ENCODE measurements around the gene THADA. TPM values are rescaled to one million over a fixed set of nuclear protein-coding genes. Genes with fewer than 3 reads are reported as not detected.

THADA gene
- total and polyA plus RNA-seq, 2 experiments from 2014 or later = 10.8 to 18.8 TPM

- Histone ChIP-seq H3K36me3 (replicated peaks; ENCODE audit: insufficient read depth, low read depth) (no peaks in the 10 kb centered on the region), H3K79me2 (no peaks in the 10 kb centered on the region), H3K4me3 (no peak overlapping the region), H3K4me1 (ENCODE audit: insufficient read depth) (peaks cover 13% of the 10 kb centered on the region), H2AFZ (no peak overlapping the region), H3K27me3 (no peaks in the 10 kb centered on the region), H3K9me2 (replicated peaks; ENCODE audit: insufficient read depth) (no peaks in the 10 kb centered on the region), H3K9me3 (ENCODE audit: low read depth) (no peaks in the 10 kb centered on the region), H3K4me2 (no peak overlapping the region), H3K27ac (no peak overlapping the region), H4K20me1 (ENCODE audit: insufficient read depth, poor library complexity, severe bottlenecking) (no peaks in the 10 kb centered on the region)
- no peak for TF ChIP-seq EZH2 (IDR thresholded peaks at IDR 0.05; ENCODE audit: borderline replicate concordance)
- TF ChIP-seq EZH2phosphoT487 (IDR thresholded peaks at IDR 0.05; ENCODE audit: low read depth, severe bottlenecking, unreplicated experiment) = no peak
- no peak for TF ChIP-seq CTCF (IDR thresholded peaks at IDR 0.05; ENCODE audit: poor library complexity)
- no peak for DNase-seq (ENCODE audit: low spot score)
- 78% methylated on average over 2 of the region's 2 CpGs for WGBS (ENCODE audit: low lambda C conversion rate, missing lambda C conversion rate)
These were observed 393.5 kb downstream of the THADA start for GRCh38 chr2:43202289-43202688.

GRCh38 chr2:43201497-43201896 is 394.3 kb downstream of the THADA start:
- TF ChIP-seq CTCF (IDR thresholded peaks at IDR 0.05; ENCODE audit: poor library complexity) (no peak), EZH2 (IDR thresholded peaks at IDR 0.05; ENCODE audit: borderline replicate concordance) (no peak), EZH2phosphoT487 (IDR thresholded peaks at IDR 0.05; ENCODE audit: low read depth, severe bottlenecking, unreplicated experiment) (no peak)
- H3K4me3 ChIP-seq = no peak overlapping the region
- H3K4me1 ChIP-seq (ENCODE audit: insufficient read depth) = peaks cover 17% of the 10 kb centered on the region
- no peak for DNase-seq (ENCODE audit: low spot score)
- no peaks in the 10 kb centered on the region for H3K27me3 ChIP-seq
- no peak overlapping the region for H2AFZ ChIP-seq
- WGBS (ENCODE audit: low lambda C conversion rate, missing lambda C conversion rate) = 81% methylated on average over 4 of the region's 4 CpGs
- no peaks in the 10 kb centered on the region for H3K79me2 ChIP-seq
- no peak overlapping the region for H3K4me2 ChIP-seq
- H3K9me2 ChIP-seq (replicated peaks; ENCODE audit: insufficient read depth) = no peaks in the 10 kb centered on the region
- no peaks in the 10 kb centered on the region for H3K36me3 ChIP-seq (replicated peaks; ENCODE audit: insufficient read depth, low read depth)
- no peak overlapping the region for H3K27ac ChIP-seq
- H4K20me1 ChIP-seq (ENCODE audit: insufficient read depth, poor library complexity, severe bottlenecking) = no peaks in the 10 kb centered on the region
- no peaks in the 10 kb centered on the region for H3K9me3 ChIP-seq (ENCODE audit: low read depth)

- Histone ChIP-seq H3K9me2 (replicated peaks; ENCODE audit: insufficient read depth) (no peaks in the 10 kb centered on the region), H3K9me3 (ENCODE audit: low read depth) (no peaks in the 10 kb centered on the region), H3K27me3 (no peaks in the 10 kb centered on the region), H3K27ac (peak overlapping the region; percentile 93), H3K4me2 (no peak overlapping the region), H4K20me1 (ENCODE audit: insufficient read depth, poor library complexity, severe bottlenecking) (no peaks in the 10 kb centered on the region), H3K79me2 (no peaks in the 10 kb centered on the region), H3K4me3 (no peak overlapping the region), H2AFZ (no peak overlapping the region), H3K36me3 (replicated peaks; ENCODE audit: insufficient read depth, low read depth) (no peaks in the 10 kb centered on the region), H3K4me1 (ENCODE audit: insufficient read depth) (peaks cover 17% of the 10 kb centered on the region)
- TF ChIP-seq EZH2 (IDR thresholded peaks at IDR 0.05; ENCODE audit: borderline replicate concordance) (no peak), EZH2phosphoT487 (IDR thresholded peaks at IDR 0.05; ENCODE audit: low read depth, severe bottlenecking, unreplicated experiment) (no peak), CTCF (IDR thresholded peaks at IDR 0.05; ENCODE audit: poor library complexity) (no peak)
- WGBS (ENCODE audit: low lambda C conversion rate, missing lambda C conversion rate) = 97% methylated on average over 7 of the region's 7 CpGs
- no peak for DNase-seq (ENCODE audit: low spot score)
These were observed 394.8 kb downstream of the THADA start for GRCh38 chr2:43201016-43201415.

Data from hepatocyte (in vitro differentiated cells).